ENCODE results near the gene CRISP1. TPM values are rescaled to one million over a fixed set of nuclear protein-coding genes. Genes with fewer than 3 reads are reported as not detected.

The CRISP1 gene
- total RNA-seq, 1 donor from 2014 or later = not detected

- Mint-ChIP-seq H3K27me3 (no peaks in the 10 kb centered on the region), H3K27ac (no peak overlapping the region), H3K4me1 (ENCODE audit: unreplicated experiment) (no peaks in the 10 kb centered on the region), H3K4me3 (no peak overlapping the region), H3K36me3 (no peaks in the 10 kb centered on the region), H3K9me3 (no peaks in the 10 kb centered on the region)
- DNase-seq (ENCODE audit: extremely low spot score, unreplicated experiment) = no peak
- TF ChIP-seq, protein P1, sequence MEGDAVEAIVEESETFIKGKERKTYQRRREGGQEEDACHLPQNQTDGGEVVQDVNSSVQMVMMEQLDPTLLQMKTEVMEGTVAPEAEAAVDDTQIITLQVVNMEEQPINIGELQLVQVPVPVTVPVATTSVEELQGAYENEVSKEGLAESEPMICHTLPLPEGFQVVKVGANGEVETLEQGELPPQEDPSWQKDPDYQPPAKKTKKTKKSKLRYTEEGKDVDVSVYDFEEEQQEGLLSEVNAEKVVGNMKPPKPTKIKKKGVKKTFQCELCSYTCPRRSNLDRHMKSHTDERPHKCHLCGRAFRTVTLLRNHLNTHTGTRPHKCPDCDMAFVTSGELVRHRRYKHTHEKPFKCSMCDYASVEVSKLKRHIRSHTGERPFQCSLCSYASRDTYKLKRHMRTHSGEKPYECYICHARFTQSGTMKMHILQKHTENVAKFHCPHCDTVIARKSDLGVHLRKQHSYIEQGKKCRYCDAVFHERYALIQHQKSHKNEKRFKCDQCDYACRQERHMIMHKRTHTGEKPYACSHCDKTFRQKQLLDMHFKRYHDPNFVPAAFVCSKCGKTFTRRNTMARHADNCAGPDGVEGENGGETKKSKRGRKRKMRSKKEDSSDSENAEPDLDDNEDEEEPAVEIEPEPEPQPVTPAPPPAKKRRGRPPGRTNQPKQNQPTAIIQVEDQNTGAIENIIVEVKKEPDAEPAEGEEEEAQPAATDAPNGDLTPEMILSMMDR (conservative IDR thresholded peaks at IDR 0.05) = no peak
Measured at GRCh38 chr6:49841424-49841823, 24.9 kb downstream of the CRISP1 start.

- TF ChIP-seq, protein P1 (conservative IDR thresholded peaks at IDR 0.05) = no peak
- no peak overlapping the region for H3K4me3 Mint-ChIP-seq
- no peak for DNase-seq (ENCODE audit: extremely low spot score, unreplicated experiment)
- H3K27ac Mint-ChIP-seq = no peak overlapping the region
- H3K4me1 Mint-ChIP-seq (ENCODE audit: unreplicated experiment) = no peaks in the 10 kb centered on the region
- no peaks in the 10 kb centered on the region for H3K36me3 Mint-ChIP-seq
- no peaks in the 10 kb centered on the region for H3K9me3 Mint-ChIP-seq
- no peaks in the 10 kb centered on the region for H3K27me3 Mint-ChIP-seq
Measured at GRCh38 chr6:49839957-49840356, 26.4 kb downstream of the CRISP1 start.

DNA sequence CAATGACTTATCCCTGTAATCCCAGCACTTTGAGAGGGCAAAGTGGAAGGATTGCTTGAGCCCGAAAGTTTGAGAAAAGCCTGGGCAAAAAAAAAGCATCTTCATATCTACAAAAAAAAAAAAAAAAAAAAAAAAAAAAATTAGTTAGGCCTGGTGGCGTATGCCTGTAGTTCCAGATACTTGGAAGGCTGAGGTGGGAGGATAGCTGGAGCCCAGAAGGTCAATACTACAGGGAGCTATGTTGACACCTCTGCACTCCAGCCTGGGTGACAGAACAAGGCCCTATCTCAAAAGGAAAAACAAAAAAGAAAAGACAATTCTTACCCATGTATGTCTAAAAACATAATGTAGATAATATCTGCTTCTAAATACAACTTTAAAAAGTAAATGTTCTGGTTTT, 27.2 kb downstream of the CRISP1 start:
- Mint-ChIP-seq H3K9me3 (no peaks in the 10 kb centered on the region), H3K4me1 (ENCODE audit: unreplicated experiment) (no peaks in the 10 kb centered on the region), H3K36me3 (no peaks in the 10 kb centered on the region), H3K27ac (no peak overlapping the region), H3K4me3 (no peak overlapping the region), H3K27me3 (no peaks in the 10 kb centered on the region)
- TF ChIP-seq, protein P1 (conservative IDR thresholded peaks at IDR 0.05) = no peak
- no peak for DNase-seq (ENCODE audit: extremely low spot score, unreplicated experiment)

DNA sequence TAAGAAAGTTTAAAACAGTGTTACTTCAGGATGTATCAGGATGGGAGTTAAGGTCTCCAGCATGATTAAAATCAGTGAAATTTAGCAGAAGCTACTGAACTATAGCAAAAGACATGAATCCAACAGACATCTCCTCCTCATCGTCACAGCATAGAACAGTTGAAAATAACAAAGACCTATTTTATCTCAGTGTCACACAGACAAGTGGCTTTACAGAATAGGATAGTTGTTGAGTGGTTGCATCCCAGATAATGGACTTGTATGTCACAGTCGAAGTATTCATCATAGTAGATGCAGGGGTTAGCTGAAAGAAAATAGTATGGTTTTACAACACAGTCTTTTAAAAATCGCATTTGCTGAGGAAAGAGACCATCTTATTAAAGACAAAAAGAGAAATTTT, 31.2 kb downstream of the CRISP1 start:
- DNase-seq (ENCODE audit: extremely low spot score, unreplicated experiment) = no peak
- Mint-ChIP-seq H3K4me1 (ENCODE audit: unreplicated experiment) (no peaks in the 10 kb centered on the region), H3K27me3 (no peaks in the 10 kb centered on the region), H3K4me3 (no peak overlapping the region), H3K36me3 (no peaks in the 10 kb centered on the region), H3K27ac (no peak overlapping the region), H3K9me3 (no peaks in the 10 kb centered on the region)
- TF ChIP-seq, protein P1 (conservative IDR thresholded peaks at IDR 0.05) = no peak

DNA sequence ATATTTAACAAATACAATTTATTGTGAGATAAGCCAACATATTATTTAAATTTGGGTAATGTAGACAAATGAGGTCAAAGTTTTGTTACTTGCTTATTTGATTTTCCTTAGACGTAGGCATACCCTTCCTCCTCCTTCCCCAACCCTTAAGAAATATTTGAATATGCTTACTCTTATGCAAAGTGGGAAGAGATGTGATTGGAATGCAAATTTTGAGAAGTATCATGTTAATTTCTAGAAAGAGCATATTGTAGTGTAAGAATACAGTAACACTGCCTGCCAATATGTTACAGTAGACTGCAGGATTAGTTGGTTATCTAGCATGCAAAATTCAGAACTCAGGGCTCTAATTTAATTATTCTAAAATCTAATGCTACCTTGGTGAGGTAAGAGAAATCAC, 32.9 kb downstream of the CRISP1 start:
- Mint-ChIP-seq H3K4me1 (ENCODE audit: unreplicated experiment) (no peaks in the 10 kb centered on the region), H3K27me3 (no peaks in the 10 kb centered on the region), H3K9me3 (no peaks in the 10 kb centered on the region), H3K27ac (no peak overlapping the region), H3K4me3 (no peak overlapping the region), H3K36me3 (no peaks in the 10 kb centered on the region)
- no peak for DNase-seq (ENCODE audit: extremely low spot score, unreplicated experiment)
- TF ChIP-seq, protein P1 (conservative IDR thresholded peaks at IDR 0.05) = no peak
